Chondrocyte (in vitro differentiated cells): ENCODE results near the gene PNLIPRP2. TPM values are rescaled to one million over a fixed set of nuclear protein-coding genes. Genes with fewer than 3 reads are reported as not detected.

ENCODE experiments used
- DNase-seq: peaks from one replicate; pipeline ENCODE4 v3.0.0; 2021; ENCODE audit warnings: mixed read lengths, low spot score
- H3K27ac Mint-ChIP-seq: one replicate; pipeline ENCODE4 v1.8.0; 2021; ENCODE audit warnings: mild to moderate bottlenecking, moderate library complexity, mixed read lengths; ENCODE audit not compliant: unreplicated experiment
- H3K27me3 Mint-ChIP-seq: 2 replicates; pipeline ENCODE4 v1.8.0; 2021; ENCODE audit warnings: low read depth, mixed read lengths
- H3K36me3 Mint-ChIP-seq: 2 replicates; pipeline ENCODE4 v1.8.0; 2021; ENCODE audit warnings: low read depth, mixed read lengths
- H3K4me1 Mint-ChIP-seq: 2 replicates; pipeline ENCODE4 v1.8.0; 2021; ENCODE audit warnings: low read depth, mild to moderate bottlenecking, mixed read lengths
- H3K4me3 Mint-ChIP-seq: one replicate; pipeline ENCODE4 v1.8.0; 2021; ENCODE audit warnings: mild to moderate bottlenecking, moderate library complexity, mixed read lengths; ENCODE audit not compliant: unreplicated experiment
- H3K9me3 Mint-ChIP-seq: 2 replicates; pipeline ENCODE4 v1.8.0; 2021; ENCODE audit warnings: low read depth, mixed read lengths
- CTCF ChIP-seq: fragments of 200-600 bp; sonication (generic); IDR thresholded peaks from 2 replicates; pipeline ENCODE4 v1.5.0; 2021; ENCODE audit warnings: antibody characterized with exemption, mild to moderate bottlenecking, moderate library complexity
- total RNA-seq: library from RNA; stranded (reverse); gene quantifications from 3 replicates; pipeline ENCODE4 v1.2.1, GENCODE V29; 2021

The PNLIPRP2 gene
- total RNA-seq, 1 donor from 2014 or later: not detected

- Mint-ChIP-seq H3K27me3 (peaks cover 6% of the 10 kb centered on the region), H3K9me3 (no peaks in the 10 kb centered on the region), H3K27ac (no peak within 1 kb of the TSS), H3K36me3 (no peaks in the 10 kb centered on the region), H3K4me1 (no peaks in the 10 kb centered on the region), H3K4me3 (no peak within 1 kb of the TSS)
- TF ChIP-seq CTCF: no peak
- DNase-seq: no peak
These were observed 29.9 kb upstream of the PNLIPRP2 start, which contains the start of gene PNLIPRP1 for GRCh38 chr10:116590590-116591444. Gene PNLIPRP1 (plus strand): TSS chr10:116590959. CDS start chr10:116591130, 171 bp downstream.

- H3K27ac Mint-ChIP-seq: no peak overlapping the region
- H3K27me3 Mint-ChIP-seq: peaks cover 10% of the 10 kb centered on the region
- no peak for TF ChIP-seq CTCF
- no peak for DNase-seq
- H3K36me3 Mint-ChIP-seq: no peaks in the 10 kb centered on the region
- H3K4me1 Mint-ChIP-seq: no peaks in the 10 kb centered on the region
- H3K9me3 Mint-ChIP-seq: no peaks in the 10 kb centered on the region
- H3K4me3 Mint-ChIP-seq: no peak overlapping the region
These were observed 27.5 kb upstream of the PNLIPRP2 start for GRCh38 chr10:116593139-116593740.

- Mint-ChIP-seq H3K36me3 (no peaks in the 10 kb centered on the region), H3K27me3 (peaks cover 10% of the 10 kb centered on the region), H3K4me3 (no peak overlapping the region), H3K4me1 (no peaks in the 10 kb centered on the region), H3K9me3 (no peaks in the 10 kb centered on the region), H3K27ac (no peak overlapping the region)
- TF ChIP-seq CTCF: no peak
- DNase-seq: no peak
These were observed 26.2 kb upstream of the PNLIPRP2 start for GRCh38 chr10:116594525-116595035.

- Mint-ChIP-seq H3K4me1 (no peaks in the 10 kb centered on the region), H3K27ac (no peak overlapping the region), H3K9me3 (no peaks in the 10 kb centered on the region), H3K4me3 (no peak overlapping the region), H3K36me3 (no peaks in the 10 kb centered on the region), H3K27me3 (peaks cover 14% of the 10 kb centered on the region)
- no peak for DNase-seq
- no peak for TF ChIP-seq CTCF
These were observed 24.7 kb upstream of the PNLIPRP2 start for GRCh38 chr10:116596062-116596461.

- no peaks in the 10 kb centered on the region for H3K9me3 Mint-ChIP-seq
- TF ChIP-seq CTCF: no peak
- no peak overlapping the region for H3K27ac Mint-ChIP-seq
- H3K4me1 Mint-ChIP-seq: no peaks in the 10 kb centered on the region
- H3K4me3 Mint-ChIP-seq: no peak overlapping the region
- H3K36me3 Mint-ChIP-seq: no peaks in the 10 kb centered on the region
- H3K27me3 Mint-ChIP-seq: peaks cover 17% of the 10 kb centered on the region
- no peak for DNase-seq
These were observed 23.2 kb upstream of the PNLIPRP2 start for GRCh38 chr10:116597543-116597942.
